Hypothalamus (tissue), 51 donors: ENCODE data around the gene EFCAB5.
A peak's percentile ranks its signal among the peaks of the same experiment; 100 is the strongest.
"Not testable (repeated sequence)": the region's sequence is repeated elsewhere in the genome, so short reads cannot be mapped to it uniquely, and the experiment has no call there.

ENCODE experiments used
- DNase-seq, 51 donors: peaks; one replicate each; lab custom pipeline; 2025; lab: John Stamatoyannopoulos, UW

Gene EFCAB5

DNA sequence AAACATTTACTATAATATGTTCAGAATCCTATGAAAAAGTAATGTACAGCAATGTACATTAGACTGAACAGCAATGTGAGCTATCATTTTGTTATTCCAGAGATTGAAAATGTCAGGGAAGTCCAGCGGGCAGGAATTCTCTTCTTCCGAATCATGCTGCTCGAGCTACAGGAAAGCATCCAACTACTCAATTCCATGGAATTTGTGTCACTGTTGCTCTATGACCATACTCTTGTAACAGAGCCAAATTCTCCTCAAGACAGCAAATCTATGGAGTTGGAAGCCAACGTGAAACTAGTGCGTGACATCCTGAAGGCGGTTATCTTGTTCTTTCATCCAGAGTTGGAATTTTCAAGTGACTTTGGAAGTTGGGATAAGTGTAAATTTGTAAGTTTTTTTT is 150.3 kb downstream of the EFCAB5 start:
- DNase-seq, result no peak

DNA sequence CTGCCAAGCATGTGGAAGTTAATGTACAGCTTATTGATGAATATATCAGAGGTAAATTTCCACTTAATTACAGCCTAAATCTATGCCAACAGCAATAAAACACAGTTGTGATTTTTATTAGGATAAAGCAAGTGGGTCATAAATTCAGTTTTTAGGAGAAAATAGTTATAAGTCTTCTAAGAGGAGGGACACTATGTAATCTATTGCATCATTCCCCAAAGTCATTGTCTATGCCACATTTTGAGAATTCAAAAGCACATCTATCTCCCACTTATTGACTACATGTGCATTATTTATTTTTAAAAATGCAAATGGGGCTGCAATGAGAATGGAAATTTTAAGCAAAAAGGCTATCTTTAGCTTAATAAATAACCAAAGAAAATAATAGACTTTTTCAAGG is 151.5 kb downstream of the EFCAB5 start:
- DNase-seq, result no peak

DNA sequence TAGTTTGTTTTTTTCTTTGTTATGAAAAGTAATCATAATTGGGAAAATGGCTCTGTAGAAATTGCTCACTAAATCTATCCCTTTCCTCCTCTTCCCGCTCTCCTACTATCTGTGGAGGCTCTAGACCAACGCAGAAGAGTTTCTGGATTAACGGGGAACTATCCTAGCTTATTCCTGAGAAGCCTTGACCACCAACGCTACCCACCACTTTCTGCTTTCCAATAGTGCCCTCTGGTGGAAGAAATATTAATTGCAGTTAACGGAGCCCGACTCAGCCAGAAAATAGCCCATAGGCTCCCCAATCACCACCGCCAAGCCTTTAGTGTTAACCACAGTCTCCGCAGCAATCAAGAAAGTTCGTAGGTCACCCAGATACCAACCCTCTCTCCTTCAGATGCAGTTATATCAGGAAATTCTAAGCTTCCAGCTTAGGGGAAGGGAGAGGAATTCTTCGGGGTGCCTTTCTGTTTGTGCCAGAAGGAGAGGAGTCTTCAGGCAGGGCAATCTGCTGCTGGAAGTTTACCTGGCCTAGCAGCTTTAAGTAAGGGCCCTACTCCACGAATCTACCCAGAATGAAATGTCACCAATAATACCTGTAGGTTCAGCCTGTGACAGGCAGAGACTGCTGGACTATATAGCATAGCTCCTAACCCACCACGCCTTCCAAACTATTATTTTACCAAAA is 152.2 kb downstream of the EFCAB5 start:
- peak in 28 of 51 donors; percentile 0 to 64 (median 12) for DNase-seq

DNA sequence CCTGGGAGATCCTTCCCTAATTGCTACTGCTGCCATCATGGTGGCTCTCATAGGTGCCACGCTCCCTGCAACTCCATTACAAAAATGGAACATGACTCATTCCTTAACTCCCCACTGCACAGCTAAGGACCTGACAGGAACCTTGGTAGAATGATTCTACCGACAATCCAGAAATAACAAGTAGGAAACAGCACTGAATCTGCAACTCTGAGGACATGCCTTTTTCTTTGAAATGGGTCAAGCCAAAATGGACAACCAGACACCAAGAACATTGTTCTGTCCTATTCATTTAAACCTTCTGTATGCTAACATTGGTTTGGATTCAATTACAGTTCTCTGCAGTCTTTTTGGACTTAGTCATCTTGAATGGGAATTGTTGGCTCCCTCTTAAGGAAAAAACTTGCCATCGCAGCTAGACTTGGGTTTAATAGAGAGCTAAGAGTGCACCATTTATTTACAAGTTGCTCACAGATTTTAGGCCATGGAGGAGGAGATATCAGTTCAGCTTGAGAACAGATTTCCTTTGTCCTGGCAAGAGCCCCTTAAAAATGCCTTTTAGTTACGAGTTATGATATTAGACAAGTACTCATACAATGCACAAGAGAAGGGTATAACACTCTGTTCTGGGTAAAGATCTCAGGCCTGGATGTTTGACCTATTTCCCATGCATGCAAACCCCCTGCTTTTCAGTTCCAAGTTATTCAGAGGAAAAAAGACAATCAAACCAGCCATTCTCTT is 154.2 kb downstream of the EFCAB5 start:
- peak in 1 of 51 donors; percentile 2 for DNase-seq

DNA sequence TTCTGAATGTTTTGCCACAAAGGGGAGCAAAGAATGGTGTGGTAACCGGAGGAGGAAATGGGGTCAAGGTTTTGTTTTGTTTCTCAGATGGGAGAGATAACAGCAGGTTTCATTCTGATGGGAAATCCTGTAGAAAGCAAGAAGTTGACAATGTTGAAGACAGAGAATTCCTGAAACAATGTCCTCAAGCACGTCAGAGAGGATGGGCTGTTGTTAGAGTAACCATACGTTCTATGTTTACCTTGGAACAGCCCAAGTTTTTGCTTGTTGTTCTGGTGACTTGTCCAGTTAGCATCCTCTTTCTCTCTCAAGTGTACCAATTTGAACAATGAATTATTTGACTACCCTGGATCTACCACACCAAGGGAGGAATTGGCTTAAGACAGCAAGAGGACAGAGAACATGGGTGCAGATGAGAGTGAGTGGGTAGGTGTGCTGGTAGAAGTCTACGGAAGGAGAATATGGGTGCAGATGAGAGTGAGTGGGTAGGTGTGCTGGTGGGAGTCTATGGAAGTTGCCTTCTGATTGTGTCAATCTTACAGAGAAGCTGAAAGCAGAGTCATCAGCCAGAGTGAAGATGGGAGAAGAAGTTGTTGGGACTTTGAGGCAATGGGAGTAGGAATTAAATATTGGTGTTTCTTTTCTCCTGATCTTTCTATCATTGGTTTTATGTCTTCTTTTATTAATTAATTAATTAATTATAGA is 160.4 kb downstream of the EFCAB5 start:
- no peak for DNase-seq

DNA sequence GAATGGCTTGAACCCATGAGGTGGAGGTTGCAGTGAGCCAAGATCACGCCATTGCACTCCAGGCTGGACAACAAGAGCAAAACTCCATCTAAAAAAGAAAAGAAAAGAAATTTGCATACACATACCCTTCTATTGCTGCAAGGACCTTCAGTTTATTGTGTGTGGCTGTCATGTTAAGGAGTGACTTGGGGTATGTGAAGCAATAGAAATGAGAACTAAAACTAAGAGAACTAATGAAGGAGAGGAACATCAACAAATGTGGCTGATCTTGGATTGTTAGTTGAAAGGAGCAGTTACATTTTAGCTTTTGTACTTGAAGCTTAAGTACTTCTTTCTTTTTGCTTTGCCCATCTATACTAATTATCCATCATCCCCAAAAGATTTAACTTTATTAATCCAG is 162.5 kb downstream of the EFCAB5 start:
- no peak for DNase-seq

DNA sequence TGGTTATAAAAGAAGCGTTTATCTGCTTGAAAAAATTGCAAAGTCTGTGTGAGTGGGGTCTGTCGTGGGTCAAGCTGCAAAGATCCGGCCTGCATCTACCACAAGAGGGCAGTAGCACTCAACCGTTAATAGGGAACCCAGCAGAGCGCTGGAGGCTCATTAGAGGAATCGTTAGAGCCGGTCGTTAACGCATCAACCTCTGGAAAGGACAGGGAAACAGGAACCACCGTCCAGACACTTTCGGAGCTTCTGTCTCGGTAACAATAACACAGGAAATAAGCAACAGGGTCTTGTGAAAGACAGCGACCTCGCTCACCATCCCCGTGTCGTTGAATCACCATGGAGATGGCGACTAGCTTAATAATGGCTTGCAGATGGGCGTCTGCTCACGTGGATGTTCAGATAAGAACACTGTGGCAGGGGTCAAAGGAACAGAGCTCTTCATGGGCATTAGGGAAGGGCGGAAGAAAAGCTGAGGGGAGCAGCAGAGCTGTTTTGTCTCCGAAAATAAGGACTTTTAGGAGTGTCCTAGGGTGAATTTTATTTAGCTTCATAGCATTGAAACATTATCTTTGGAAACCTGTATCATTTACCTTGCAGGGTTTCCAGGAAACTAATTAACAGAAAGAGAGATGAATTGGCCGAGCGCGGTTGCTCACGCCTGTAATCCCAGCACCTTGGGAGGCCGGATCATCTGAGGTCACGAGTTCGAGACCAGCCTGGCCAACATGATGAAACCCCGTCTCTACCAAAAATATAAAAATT is 163.3 kb downstream of the EFCAB5 start:
- DNase-seq, result peak in 47 of 51 donors; percentile 14 to 84 (median 57)

DNA sequence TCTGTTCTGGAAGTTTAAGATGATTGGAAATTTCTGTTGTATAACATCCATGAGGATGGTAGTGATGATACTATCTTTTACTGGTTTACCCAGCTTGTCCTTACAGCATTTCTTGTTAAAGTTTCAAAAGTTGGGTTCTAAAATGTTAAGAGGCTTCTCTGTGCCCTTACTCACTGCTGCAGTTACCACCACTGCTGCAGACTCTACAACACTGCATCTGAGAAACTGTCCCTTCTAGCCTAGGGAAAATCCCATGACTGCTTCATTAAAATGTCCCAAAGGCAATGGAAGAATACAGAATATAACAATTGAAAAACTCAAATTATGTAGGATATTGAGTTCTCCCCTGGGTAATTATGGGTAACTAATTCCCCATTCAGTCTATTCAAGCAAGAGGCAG is 171.4 kb downstream of the EFCAB5 start:
- no peak for DNase-seq

DNA sequence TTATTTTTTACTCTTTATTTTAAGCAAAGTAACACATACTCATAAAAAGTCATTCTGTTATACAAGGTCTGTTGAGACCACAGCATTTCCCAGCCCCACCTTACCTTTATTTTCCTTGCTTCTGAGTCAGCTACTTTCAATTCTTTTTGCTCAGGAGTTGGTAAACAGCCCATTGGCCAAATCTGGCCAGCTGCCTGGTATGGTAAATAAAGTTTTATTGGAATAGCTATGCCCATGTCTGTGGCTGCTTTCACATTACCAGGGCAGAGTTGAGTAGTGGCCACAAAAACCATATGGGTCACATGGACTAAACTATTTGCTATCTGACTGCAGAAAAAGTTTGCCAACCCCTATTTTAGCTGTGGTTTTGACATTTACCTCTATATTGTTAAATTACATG is 171.8 kb downstream of the EFCAB5 start:
- no peak for DNase-seq

DNA sequence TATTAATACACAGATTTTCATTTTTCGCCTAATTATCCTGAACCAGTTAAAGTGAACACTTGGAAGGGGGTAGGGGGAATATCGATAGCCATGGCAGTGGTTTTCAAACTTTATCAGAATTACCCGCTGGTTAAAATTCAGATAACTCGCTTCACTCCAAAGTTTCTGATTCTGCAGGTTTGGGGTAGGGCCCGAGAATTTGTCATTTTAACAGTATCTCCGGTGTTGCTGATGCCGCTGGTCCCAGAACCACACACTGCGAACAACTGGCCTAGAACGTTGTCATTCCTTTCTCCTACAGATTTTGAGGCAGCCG is 174.9 kb downstream of the EFCAB5 start:
- DNase-seq, result no peak

DNA sequence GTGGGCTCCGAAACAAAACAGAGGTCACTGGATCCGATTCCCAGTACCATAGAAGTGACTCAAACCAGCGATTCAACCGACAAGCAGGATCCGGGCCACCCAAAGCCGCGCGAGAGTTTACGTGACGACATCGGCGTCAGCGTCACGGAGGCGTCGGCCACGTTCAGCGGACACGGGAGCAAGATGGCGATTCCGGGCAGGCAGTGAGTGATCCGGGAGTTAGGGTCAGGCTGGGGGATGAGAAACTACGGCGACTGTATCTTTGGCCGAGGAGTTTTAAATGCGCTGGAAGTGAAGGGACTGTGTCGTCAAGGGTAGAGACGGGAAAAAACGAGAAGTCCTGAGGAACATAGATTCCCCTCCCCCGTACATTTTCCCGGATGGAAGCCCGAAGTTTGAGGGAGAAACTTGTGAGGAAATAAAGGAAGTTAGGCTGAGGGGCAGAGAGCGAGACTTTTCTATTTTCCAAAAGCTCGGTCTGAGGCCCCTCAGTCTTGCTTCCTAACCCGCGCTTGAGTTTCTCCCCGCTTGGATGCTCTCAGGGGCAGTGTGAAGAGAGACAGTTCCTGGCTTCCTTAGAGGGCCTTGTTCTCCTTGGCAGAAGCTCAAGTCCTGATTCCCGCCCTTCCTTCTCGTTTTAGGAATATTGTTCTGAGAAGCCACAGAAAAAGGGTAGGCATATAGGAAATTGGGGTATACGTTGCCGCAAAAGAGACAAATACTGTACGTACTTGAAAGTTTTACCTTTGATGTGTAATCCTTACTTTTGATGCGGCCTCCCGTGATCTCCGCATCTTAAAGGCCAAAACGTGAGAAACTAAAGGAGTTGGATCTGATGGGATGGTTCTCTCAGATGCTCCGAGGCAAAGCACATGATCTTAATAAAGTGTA is 175.5 kb downstream of the EFCAB5 start, which contains the start of gene NSRP1:
Gene NSRP1, plus strand, starts transcription at position 156 of the 891 bp plus-strand sequence. Its CDS starts 28 bp downstream, at position 184.
- peak; percentile 40 to 94 (median 84) for DNase-seq

DNA sequence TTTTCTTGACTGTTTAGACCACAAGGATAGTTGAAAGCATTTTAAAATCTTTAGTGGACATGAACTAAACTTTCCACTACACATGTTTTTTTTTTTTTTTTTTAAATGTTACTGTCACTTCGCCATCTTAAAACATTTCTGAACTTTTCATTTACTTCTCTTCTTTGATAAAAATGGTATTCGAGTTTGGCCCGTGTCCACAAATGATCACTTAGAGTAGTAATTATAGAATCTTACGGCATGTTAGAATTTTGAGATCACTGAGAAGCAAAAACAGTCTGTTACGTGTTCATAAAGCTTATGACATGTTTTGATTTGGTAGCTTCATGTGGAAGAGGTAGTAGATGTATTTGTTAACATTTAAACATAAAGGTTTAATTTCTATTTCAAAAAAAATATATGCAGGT is 176.2 kb downstream of the EFCAB5 start:
- no peak for DNase-seq

DNA sequence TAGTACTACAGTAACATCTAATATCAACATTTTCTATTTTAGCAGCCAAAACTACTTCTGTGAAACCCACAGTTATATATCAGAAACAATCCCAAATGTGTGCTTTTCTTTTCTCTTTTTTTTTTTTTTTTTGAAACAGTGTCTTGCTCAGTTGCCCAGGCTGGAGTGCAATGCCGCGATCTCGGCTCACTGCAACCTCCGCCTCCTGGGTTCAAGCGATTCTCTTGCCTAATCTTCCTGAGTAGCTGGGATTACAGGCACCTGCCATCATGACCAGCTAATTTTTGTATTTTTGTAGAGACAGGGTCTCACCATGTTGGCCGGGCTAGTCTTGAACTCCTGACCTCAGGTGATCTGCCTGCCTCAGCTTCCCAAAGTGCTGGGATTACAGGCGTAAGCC is 177.2 kb downstream of the EFCAB5 start:
- not testable (repeated sequence) for DNase-seq

DNA sequence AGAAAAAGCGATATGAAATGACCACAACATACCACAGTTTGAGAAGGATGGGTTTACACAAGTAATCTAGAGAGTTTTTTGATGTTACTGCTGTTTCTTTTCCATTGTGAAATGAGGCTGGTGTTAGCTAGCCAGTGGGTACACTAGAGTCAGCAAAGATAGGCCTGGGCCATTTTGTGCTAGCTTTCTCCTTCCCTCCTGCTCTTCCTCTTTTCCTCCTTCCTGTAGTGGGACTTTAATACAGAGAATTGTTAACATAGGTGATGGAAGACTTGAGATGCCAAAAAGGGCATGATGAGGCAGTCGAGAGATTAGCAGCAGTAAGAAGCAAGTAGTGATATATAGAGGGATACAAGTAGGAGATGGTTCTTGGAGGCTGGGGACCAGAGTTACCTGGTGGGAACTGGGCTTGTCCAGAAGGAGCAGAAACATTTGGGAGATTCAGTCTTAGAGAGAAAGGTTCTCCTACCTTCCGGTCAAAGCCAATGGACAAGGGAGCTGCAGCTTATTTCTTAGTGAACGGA is 182.9 kb downstream of the EFCAB5 start:
- DNase-seq, result no peak

DNA sequence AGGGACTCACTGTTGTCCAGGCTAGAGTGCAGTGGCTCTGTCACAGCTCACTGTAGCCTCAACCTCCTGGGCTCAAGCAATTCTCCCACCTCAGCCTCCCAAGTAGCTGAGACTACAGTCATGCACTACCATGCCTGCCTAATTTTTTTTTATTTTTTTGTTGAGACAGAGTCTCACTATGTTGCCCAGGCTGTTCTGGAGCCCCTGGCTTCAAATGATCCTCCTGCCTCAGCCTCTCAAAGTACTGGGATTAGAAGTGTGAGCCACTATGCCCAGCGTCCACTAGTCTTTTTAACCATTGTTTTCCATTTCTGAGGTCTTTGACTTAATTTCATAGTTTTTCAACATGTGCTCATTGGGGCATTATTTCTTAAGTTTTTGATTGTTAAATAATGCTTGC is 188.7 kb downstream of the EFCAB5 start:
- no peak for DNase-seq

DNA sequence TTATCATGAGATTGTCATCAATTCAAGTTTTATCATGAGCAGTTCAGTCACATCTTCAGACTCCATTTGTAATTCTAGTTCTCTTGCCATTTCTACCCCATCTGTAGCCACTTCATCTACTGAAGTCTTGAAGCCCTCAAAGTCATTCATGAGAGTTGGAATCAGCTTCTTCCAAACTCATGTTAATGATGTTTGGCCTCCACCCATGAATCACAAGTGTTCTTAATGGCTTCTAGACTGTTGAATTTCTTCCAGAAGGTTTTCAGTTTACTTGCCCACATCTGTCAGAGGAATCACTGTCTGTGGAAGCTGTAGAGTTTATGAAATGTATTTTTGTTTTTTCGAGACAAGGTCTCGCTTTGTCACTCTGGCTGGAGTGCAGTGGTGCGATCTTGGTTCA is 191.2 kb downstream of the EFCAB5 start:
- DNase-seq, result no peak

DNA sequence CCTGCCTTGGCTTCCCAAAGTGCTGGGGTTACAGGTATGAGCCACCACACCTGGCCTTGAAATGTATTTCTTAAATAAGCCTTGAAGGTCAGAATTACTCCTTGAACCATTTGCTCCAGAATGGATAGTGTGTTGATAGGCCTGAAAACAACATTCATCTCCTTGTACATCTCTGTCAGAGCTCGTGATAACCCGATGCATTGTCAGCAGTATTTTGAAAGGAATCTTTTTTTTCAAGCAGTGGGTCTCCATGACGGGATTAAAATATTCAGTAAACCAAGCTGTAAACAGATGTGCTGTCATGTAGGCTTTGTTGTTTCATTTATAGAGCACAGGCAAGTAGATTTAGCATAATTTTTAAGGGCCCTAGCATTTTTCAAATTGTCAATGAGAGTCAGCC is 191.8 kb downstream of the EFCAB5 start:
- no peak for DNase-seq

DNA sequence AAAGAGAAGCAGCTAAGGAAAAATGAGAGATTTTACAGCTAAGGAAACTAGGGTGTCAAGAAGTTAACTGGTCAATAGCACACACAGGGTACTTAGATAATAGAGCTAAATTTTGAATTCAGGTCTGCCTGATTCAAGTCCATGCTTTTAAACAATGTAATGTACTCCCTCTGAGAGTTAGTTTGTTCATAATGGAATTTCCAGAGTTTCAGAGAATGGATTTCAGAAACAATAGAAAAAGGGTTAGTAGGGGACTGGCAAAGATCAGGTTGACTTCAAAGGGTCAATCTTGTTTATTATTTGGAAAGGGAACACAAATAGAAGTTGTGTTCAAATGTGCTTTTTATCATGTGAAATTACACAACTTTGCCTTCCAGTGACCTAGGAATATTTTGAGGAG is 193.1 kb downstream of the EFCAB5 start:
- DNase-seq, result no peak

DNA sequence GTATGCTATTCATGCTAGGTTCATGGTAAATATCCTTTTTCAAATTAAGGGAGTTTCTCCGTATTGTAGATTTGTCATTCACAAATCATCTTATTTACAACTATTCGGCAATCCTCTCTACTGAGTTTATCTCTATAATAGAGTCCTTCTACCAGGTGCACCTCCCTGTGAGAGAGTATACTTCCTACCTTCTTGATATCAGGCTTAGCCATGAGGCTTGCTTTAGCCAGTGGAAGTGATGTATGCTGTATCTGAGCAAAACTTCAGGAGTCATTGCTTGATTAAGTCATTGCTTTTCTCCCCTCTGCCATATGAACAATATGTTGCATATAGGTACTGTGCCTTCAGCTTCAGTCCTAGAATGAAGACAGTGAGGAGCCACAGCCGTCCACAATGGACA is 195.7 kb downstream of the EFCAB5 start:
- DNase-seq, result no peak

DNA sequence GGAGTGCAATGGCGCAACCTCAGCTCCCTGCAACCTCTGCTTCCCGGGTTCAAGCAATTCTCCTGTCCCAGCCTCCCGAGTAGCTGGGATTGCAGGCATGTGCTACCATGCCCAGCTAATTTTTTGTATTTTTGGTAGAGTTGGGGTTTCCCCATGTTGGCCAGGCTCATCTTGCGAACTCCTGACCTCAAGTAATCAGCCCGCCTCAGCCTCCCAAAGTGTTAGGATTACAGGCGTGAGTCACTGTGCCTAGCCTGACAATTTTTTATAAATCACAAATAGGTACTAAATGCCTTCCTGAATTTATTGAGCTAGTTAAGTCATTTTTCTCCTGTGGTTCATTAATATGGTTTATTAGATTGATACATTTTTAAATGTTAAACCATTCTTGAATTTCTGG is 206.4 kb downstream of the EFCAB5 start:
- DNase-seq, result not testable (repeated sequence)
